HepG2 (cell line): ENCODE data around the gene STAT6. TPM values are rescaled to one million over a fixed set of nuclear protein-coding genes. Genes with fewer than 3 reads are reported as not detected.

Experiments
- KLF9 ChIP-seq: IDR thresholded peaks from 2 replicates; pipeline ENCODE4 v1.6.1; 2016; ENCODE audit warnings: low read depth
- ZNF407 ChIP-seq: sonication (generic); formaldehyde crosslinking; IDR thresholded peaks from one replicate; pipeline ENCODE4 v1.5.1; 2020; ENCODE audit warnings: mild to moderate bottlenecking, missing genetic modification reagents; ENCODE audit errors: not compliant biosample characterization
- polyA plus RNA-seq, 8 experiments: library from polyadenylated mRNA; depleted of rRNA in 3 of 8; stranded (reverse) in 7 of 8; unstranded in 1 of 8; fragments of >200 nt; fragmentation: Illumina TruSeq in 4 of 8; extraction: Trizol in 4 of 8; gene quantifications; 2 replicates each; pipeline versions ENCODE4 v1.2.1 to v1.2.3, GENCODE V29; 2011 to 2016; ENCODE audit warnings: low read depth in 4 of 8, missing spikeins in 1 of 8, mixed read lengths in 1 of 8; ENCODE audit not compliant: insufficient read depth in 1 of 8
- total RNA-seq, 5 experiments: library from RNA; depleted of rRNA; stranded (reverse); fragments of >200 nt; fragmentation: Illumina TruSeq; extraction: Trizol; gene quantifications; 2 replicates each; pipeline ENCODE4 v1.2.3, GENCODE V29; 2016; ENCODE audit warnings: low read depth in 1 of 5
- TF ChIP-seq, protein P1 (sequence below), 2 experiments: sonication (generic) in 1 of 2; formaldehyde crosslinking in 1 of 2; IDR thresholded peaks; 2 replicates each; pipeline versions ENCODE4 v1.5.1 to v1.6.1; 2011 to 2020; ENCODE audit warnings: borderline replicate concordance in 1 of 2, low read depth in 1 of 2, low read length in 1 of 2, mild to moderate bottlenecking in 1 of 2, missing genetic modification reagents in 1 of 2, moderate library complexity in 1 of 2

STAT6 gene
- total and polyA plus RNA-seq, 2 of the 13 experiments (the other 11 are each of a cell fraction or from before 2014, with no cell fraction given) = 28.0 to 62.2 TPM

DNA sequence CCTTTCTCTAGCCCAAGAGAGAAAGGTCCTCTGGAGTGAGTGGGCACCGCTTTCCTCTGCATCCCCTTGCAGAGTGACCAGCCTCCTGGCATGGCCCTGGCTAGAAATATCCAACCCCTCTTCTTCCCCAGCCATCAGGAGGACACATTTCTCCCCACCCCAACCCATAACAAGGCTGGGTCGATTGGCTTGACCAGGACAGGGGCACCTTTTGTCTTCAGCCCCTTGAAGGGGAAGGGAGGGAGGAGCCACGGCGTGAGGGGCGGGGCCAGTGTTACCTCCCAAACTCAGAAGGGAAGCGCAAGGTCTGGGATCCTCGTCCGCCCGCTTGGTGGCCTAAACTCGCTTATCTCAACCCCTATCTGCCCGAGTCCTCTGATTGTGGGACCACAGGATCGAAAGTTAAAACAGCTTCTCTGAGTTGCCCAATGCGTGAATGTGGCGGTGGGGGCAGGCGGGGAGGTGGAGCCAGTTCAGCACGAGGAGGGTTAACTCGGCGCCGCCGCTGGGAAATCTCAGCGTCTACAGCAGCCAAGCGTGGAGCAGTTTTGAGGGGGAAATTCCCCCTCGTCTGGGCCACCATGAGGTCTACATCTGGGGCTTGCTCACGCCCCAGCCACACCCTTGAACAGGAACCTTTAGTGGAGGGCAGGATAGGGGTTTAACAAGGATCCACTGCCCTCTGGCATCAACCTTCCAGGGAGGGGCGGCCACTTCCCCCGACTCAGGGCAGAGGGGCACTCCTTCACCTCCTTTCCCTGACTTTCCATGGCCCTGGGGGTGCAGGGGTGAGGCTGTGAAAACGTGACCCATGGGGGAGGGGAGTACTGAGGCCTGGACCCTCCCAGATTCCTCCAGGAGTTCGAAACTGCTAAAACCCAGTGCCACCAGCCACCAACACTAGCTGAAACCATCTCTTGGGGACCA, 795 bp downstream of the STAT6 start (continued):
- TF ChIP-seq ZNF407 (CRISPR knock-in tag) (peak; percentile 19), KLF9 (CRISPR knock-in tag) (no peak)
- TF ChIP-seq, protein P1, sequence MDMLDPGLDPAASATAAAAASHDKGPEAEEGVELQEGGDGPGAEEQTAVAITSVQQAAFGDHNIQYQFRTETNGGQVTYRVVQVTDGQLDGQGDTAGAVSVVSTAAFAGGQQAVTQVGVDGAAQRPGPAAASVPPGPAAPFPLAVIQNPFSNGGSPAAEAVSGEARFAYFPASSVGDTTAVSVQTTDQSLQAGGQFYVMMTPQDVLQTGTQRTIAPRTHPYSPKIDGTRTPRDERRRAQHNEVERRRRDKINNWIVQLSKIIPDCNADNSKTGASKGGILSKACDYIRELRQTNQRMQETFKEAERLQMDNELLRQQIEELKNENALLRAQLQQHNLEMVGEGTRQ (IDR thresholded peaks at IDR 0.05; ENCODE audit: low read depth, low read length) = no peak
- TF ChIP-seq, protein P1 (CRISPR knock-in tag; IDR thresholded peaks at IDR 0.05; ENCODE audit: borderline replicate concordance) = peak; percentile 19; the same call in 1 of the 2 replicates
